ENCODE measurements around the gene UXS1. TPM values are rescaled to one million over a fixed set of nuclear protein-coding genes. Genes with fewer than 3 reads are reported as not detected.

UXS1 gene
- total and polyA plus RNA-seq, 4 donors = 59.8 to 80.9 (median 79.8) TPM

DNA sequence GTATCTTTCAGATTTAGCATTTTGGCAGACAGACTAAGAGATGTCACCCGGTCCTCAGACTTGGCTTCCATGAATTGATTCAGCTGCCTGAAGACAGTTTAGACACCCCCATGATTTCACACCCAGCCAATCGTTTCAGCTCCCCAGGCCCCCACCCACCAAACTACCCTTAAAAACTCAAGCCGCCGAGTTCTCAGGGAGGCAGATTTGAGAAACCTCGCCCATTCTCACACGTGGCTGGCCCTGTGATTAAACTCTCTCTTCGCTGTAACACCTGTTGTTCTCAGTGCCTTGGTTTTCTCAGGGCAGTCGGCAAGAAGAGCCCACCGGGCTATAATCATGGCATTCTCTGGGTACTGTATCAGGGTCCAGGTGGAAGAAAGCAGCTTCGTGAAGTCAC lies 35.2 kb downstream of the UXS1 start:
- peaks cover 21% of the 10 kb centered on the region for H3K36me3 ChIP-seq (ENCODE audit: control insufficient read depth, insufficient read depth, low read length)
- H3K4me1 ChIP-seq (ENCODE audit: control insufficient read depth, insufficient read depth, low read length) = peaks cover 12% of the 10 kb centered on the region
- WGBS (ENCODE audit: insufficient coverage) = 84% methylated on average over 10 of the region's 10 CpGs
- H3K9me3 ChIP-seq (ENCODE audit: control insufficient read depth, insufficient read depth, low read length) = no peaks in the 10 kb centered on the region
- H3K27ac ChIP-seq (ENCODE audit: low read depth, low read length) = peak overlapping the region; percentile 7
- no peak for DNase-seq (ENCODE audit: low read depth in 4 of 6, low spot score in 6 of 6)
- H3K4me3 ChIP-seq (ENCODE audit: low read depth, low read length) = no peak overlapping the region
- no peaks in the 10 kb centered on the region for H3K27me3 ChIP-seq (ENCODE audit: control insufficient read depth, insufficient read depth, low read length)

DNA sequence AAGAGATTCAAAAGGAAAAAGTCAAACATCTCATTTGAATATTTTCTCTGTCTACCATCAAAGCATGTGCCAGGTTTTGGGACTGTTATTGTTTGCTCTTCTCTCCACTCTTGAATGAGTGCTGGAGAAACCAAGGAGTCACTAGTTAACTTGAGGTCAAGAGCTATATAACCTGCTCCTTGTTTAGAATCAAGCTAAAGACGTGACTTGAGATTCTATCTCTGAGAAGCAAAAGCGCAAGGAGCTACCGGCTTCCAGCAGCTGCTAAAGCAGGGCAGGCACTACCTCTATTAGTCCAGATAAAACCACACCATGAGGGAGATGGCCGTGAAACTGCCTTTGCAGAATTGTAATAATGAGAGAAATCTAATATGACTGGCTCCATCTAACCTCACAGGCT lies 36.0 kb downstream of the UXS1 start:
- H3K36me3 ChIP-seq (ENCODE audit: control insufficient read depth, insufficient read depth, low read length) = peaks cover 21% of the 10 kb centered on the region
- WGBS (ENCODE audit: insufficient coverage) = 63% methylated on average over 1 of the region's 4 CpGs
- DNase-seq (ENCODE audit: low read depth in 4 of 6, low spot score in 6 of 6) = no peak

DNA sequence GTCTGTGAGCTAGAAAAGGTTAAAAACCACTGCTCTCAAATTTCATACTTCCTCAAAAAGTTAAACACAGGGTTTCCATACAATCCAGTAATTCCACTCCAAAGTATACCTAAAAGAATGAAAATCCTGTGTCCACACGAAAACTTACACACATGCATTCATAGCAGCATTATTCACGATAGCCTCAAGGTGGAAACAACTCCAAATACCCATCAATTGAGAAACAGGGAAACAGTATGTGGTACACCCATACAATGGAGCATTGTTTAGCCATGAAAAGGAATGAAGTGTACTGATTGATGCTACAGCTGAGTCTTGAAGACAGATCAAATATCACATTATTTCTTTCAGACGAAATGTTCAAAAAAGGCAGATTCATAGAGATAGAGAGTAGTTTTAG lies 36.7 kb downstream of the UXS1 start:
- WGBS (ENCODE audit: insufficient coverage) = no CpG with 5 or more reads among the region's 3 CpGs
- no peak overlapping the region for H3K4me3 ChIP-seq (ENCODE audit: low read depth, low read length)
- DNase-seq (ENCODE audit: low read depth in 4 of 6, low spot score in 6 of 6) = no peak

More for the DNA sequence above, 36.0 kb downstream of the UXS1 start:
- H3K27me3 ChIP-seq (ENCODE audit: control insufficient read depth, insufficient read depth, low read length) = no peaks in the 10 kb centered on the region
- no peak overlapping the region for H3K4me3 ChIP-seq (ENCODE audit: low read depth, low read length)
- H3K4me1 ChIP-seq (ENCODE audit: control insufficient read depth, insufficient read depth, low read length) = peaks cover 12% of the 10 kb centered on the region
- H3K27ac ChIP-seq (ENCODE audit: low read depth, low read length) = no peak overlapping the region
- H3K9me3 ChIP-seq (ENCODE audit: control insufficient read depth, insufficient read depth, low read length) = no peaks in the 10 kb centered on the region

DNA sequence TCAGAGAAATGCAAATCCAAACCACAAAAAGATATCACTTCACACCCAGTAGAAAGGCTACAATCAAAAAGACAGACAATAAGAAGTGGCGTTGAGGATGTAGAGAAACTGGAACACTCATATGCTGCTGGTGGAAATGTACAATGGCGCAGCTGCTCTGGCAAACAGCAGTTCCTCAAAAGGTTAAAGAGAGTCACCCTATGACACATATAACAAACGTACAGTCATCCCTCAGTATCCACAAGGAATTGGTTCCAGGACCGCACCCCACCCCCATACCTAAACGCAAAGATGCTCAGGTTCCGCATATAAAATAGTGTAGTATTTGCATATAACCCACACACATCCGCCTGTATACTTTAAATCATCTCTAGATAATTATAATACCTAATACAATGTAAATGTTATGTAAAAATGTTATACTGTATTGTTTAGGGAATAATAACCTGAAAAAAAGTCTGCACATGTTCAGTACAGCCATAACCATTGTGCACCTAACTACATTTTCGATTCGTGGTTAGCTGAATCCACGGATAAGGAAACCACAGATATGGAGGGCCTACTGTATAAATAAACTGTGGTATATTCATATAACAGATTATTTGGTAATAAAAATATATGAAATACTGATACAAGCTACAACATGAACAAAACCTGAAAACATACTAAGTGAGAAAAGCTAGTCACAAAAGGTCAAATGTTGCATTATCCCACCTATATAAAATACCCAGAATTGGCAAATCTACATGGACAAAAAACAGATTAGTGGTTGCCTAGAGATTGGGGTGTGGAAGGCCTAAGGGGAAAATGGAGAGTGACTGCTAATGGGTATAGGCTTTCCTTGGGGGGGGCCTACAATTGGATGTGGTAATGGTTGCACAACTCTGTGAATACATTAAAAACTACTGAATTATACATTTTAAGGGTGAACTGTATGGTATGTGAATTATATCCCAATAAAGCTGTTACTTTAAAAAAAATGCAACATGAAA lies 37.5 kb downstream of the UXS1 start:
- whole genome bisulfite sequencing (ENCODE audit: insufficient coverage) = 100% methylated on average over 2 of the region's 10 CpGs
- peaks cover 21% of the 10 kb centered on the region for H3K36me3 ChIP-seq (ENCODE audit: control insufficient read depth, insufficient read depth, low read length)
- H3K27me3 ChIP-seq (ENCODE audit: control insufficient read depth, insufficient read depth, low read length) = no peaks in the 10 kb centered on the region
- no peak overlapping the region for H3K27ac ChIP-seq (ENCODE audit: low read depth, low read length)
- no peak overlapping the region for H3K4me3 ChIP-seq (ENCODE audit: low read depth, low read length)
- DNase-seq (ENCODE audit: low read depth in 4 of 6, low spot score in 6 of 6) = no peak
- H3K4me1 ChIP-seq (ENCODE audit: control insufficient read depth, insufficient read depth, low read length) = peaks cover 12% of the 10 kb centered on the region
- no peaks in the 10 kb centered on the region for H3K9me3 ChIP-seq (ENCODE audit: control insufficient read depth, insufficient read depth, low read length)

More for the DNA sequence above, 36.7 kb downstream of the UXS1 start:
- H3K4me1 ChIP-seq (ENCODE audit: control insufficient read depth, insufficient read depth, low read length) = peaks cover 12% of the 10 kb centered on the region
- H3K27ac ChIP-seq (ENCODE audit: low read depth, low read length) = no peak overlapping the region
- H3K9me3 ChIP-seq (ENCODE audit: control insufficient read depth, insufficient read depth, low read length) = no peaks in the 10 kb centered on the region
- no peaks in the 10 kb centered on the region for H3K27me3 ChIP-seq (ENCODE audit: control insufficient read depth, insufficient read depth, low read length)
- H3K36me3 ChIP-seq (ENCODE audit: control insufficient read depth, insufficient read depth, low read length) = peaks cover 21% of the 10 kb centered on the region

DNA sequence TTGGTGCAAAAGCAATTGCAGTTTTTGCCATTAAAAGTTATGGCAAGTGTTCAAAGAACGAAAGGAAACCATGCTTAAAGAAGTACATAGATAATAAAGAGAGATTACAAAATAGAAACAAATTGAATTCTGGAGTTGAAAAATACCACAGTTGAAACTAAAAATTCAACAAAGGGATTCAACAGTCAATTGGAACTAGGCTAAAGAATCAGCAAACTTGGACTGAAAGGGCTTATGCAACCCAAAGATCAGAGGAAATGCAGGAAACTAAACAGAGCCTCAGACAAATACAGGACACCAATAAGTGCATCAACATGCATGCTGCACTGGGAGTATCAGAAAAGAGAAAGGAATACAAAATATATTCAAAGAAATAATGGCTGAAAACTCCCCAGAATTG lies 40.3 kb downstream of the UXS1 start:
- no peak for DNase-seq (ENCODE audit: low read depth in 4 of 6, low spot score in 6 of 6)
- Histone ChIP-seq H3K27ac (ENCODE audit: low read depth, low read length) (no peak overlapping the region), H3K4me3 (ENCODE audit: low read depth, low read length) (no peak overlapping the region), H3K9me3 (ENCODE audit: control insufficient read depth, insufficient read depth, low read length) (no peaks in the 10 kb centered on the region), H3K36me3 (ENCODE audit: control insufficient read depth, insufficient read depth, low read length) (peaks cover 10% of the 10 kb centered on the region), H3K27me3 (ENCODE audit: control insufficient read depth, insufficient read depth, low read length) (no peaks in the 10 kb centered on the region), H3K4me1 (ENCODE audit: control insufficient read depth, insufficient read depth, low read length) (peaks cover under 1% of the 10 kb centered on the region)
- WGBS (ENCODE audit: insufficient coverage) = no CpG with 5 or more reads among the region's 1 CpG

DNA sequence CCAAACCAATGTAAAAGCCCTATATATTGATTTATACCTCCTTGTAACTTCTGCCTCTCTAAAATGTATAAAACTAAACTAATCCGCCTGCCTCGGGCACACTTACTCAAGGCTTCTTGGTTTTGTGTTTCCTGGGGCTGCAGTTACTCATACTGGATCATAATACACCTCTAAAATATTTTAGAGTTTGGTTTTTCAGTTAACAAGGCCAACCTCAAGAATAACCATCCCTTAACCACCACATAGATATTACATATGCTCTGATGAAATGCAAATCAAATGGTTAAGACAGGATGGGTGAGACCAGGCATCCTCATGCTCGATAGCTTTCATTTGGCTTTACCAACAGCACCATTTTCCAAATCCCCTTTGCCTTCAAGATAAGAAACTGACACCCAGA lies 46.4 kb downstream of the UXS1 start:
- WGBS (ENCODE audit: insufficient coverage) = no CpG with 5 or more reads among the region's 3 CpGs
- DNase-seq (ENCODE audit: low read depth in 4 of 6, low spot score in 6 of 6) = no peak
- H3K27me3 ChIP-seq (ENCODE audit: control insufficient read depth, insufficient read depth, low read length) = no peaks in the 10 kb centered on the region
- no peaks in the 10 kb centered on the region for H3K9me3 ChIP-seq (ENCODE audit: control insufficient read depth, insufficient read depth, low read length)
- H3K27ac ChIP-seq (ENCODE audit: low read depth, low read length) = no peak overlapping the region
- no peaks in the 10 kb centered on the region for H3K4me1 ChIP-seq (ENCODE audit: control insufficient read depth, insufficient read depth, low read length)
- H3K36me3 ChIP-seq (ENCODE audit: control insufficient read depth, insufficient read depth, low read length) = peaks cover 16% of the 10 kb centered on the region
- H3K4me3 ChIP-seq (ENCODE audit: low read depth, low read length) = no peak overlapping the region

DNA sequence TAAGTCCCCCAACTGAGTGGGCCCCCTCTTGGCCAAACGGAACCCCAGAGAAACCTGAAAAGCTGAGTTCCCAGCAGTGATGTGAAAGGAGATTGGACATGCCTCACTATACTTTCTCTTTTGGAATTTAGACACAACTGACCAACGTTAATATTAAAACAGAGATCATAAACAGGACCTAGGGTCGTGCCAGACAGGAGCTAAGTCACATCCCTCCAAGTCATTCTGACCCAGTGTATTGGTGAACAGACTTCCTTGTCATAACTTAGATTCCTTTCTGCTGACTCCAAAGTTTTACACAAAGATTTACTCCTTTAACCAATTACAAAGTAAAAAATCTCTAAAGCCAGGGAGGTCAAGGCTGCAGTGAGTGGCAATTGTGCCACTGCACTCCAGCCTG lies 46.9 kb downstream of the UXS1 start:
- whole genome bisulfite sequencing (ENCODE audit: insufficient coverage) = 60% methylated on average over 1 of the region's 3 CpGs
- no peaks in the 10 kb centered on the region for H3K9me3 ChIP-seq (ENCODE audit: control insufficient read depth, insufficient read depth, low read length)
- H3K27me3 ChIP-seq (ENCODE audit: control insufficient read depth, insufficient read depth, low read length) = no peaks in the 10 kb centered on the region
- no peaks in the 10 kb centered on the region for H3K4me1 ChIP-seq (ENCODE audit: control insufficient read depth, insufficient read depth, low read length)
- no peak overlapping the region for H3K27ac ChIP-seq (ENCODE audit: low read depth, low read length)
- no peak for DNase-seq (ENCODE audit: low read depth in 4 of 6, low spot score in 6 of 6)
- peaks cover 20% of the 10 kb centered on the region for H3K36me3 ChIP-seq (ENCODE audit: control insufficient read depth, insufficient read depth, low read length)
- no peak overlapping the region for H3K4me3 ChIP-seq (ENCODE audit: low read depth, low read length)

DNA sequence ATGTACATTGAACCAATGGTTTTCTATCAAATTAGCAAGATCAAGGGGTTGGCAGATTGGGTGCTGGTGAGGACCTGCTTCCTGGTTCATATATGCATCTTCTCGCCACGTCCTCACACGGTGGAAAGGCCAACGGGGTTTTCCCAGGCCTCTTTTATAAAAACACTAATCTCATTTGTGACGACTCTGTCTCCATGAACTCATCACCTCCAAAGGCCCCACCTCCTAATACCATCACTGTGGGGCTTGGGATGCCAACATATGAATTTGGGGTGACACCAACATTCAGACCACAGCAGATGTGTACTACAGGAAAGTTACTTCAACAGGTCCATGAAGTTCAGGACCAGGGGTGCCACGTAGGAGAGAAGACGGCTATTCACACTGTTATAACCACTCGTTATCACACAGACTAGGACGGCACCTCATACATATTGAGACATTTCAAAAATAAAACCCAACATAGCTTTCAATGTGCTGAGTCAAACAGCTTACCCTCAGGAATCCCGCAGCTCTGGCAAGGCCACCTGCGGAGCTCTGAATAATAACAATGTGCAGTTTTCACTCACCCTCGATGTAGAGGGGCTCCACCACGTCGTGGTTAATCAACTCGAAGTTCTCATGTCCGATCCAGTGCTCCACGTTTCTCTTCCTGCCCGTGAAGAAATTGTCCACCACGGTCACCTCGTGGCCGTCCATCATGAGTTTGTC lies 49.3 kb downstream of the UXS1 start:
- no peak for DNase-seq (ENCODE audit: low read depth in 4 of 6, low spot score in 6 of 6)
- Histone ChIP-seq H3K27me3 (ENCODE audit: control insufficient read depth, insufficient read depth, low read length) (no peaks in the 10 kb centered on the region), H3K4me3 (ENCODE audit: low read depth, low read length) (no peak overlapping the region), H3K4me1 (ENCODE audit: control insufficient read depth, insufficient read depth, low read length) (peaks cover 8% of the 10 kb centered on the region), H3K36me3 (ENCODE audit: control insufficient read depth, insufficient read depth, low read length) (peaks cover 17% of the 10 kb centered on the region), H3K9me3 (ENCODE audit: control insufficient read depth, insufficient read depth, low read length) (no peaks in the 10 kb centered on the region), H3K27ac (ENCODE audit: low read depth, low read length) (no peak overlapping the region)
- 84% methylated on average over 20 of the region's 21 CpGs for WGBS (ENCODE audit: insufficient coverage)

DNA sequence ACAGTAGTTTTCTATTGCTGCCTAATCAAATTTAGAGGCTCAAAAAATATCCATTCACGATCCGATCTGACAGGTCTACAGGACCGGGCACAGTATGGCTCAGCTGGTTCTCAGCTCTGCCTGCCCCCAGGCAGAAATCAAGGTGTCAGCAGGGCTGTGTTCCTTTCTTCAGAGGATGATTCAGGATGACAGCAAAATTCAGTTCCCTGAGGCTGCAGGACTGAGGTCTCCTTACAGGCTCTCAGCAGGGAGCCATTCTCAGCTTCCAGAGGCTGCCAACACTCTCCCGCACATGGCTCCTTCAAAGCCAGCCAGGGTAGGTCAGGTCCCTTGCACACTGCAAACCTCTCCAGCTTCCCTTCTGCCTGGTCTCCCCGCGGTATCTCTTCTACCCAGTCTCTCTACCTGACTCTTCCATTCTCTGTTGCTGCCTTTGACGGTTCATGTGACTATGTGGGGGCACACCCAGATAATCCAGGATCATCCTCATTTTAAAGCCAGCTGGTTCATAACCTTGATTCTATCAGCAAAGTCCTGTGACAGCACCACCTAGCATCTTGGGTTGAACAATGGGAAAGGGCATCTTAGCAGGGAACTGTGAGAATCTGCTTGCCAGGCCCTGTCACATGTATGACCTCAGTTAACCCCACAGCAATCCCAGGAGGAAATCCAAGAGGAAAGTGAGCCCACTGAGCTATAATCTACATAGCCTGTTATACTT lies 50.4 kb downstream of the UXS1 start:
- peaks cover 13% of the 10 kb centered on the region for H3K4me1 ChIP-seq (ENCODE audit: control insufficient read depth, insufficient read depth, low read length)
- 88% methylated on average over 6 of the region's 7 CpGs for WGBS (ENCODE audit: insufficient coverage)
- DNase-seq (ENCODE audit: low read depth in 4 of 6, low spot score in 6 of 6) = no peak
- peaks cover 14% of the 10 kb centered on the region for H3K36me3 ChIP-seq (ENCODE audit: control insufficient read depth, insufficient read depth, low read length)
- no peaks in the 10 kb centered on the region for H3K27me3 ChIP-seq (ENCODE audit: control insufficient read depth, insufficient read depth, low read length)
- H3K4me3 ChIP-seq (ENCODE audit: low read depth, low read length) = no peak overlapping the region
- H3K9me3 ChIP-seq (ENCODE audit: control insufficient read depth, insufficient read depth, low read length) = no peaks in the 10 kb centered on the region
- H3K27ac ChIP-seq (ENCODE audit: low read depth, low read length) = no peak overlapping the region
